Muscle layer of colon (tissue), 2 donors: ENCODE results near the gene SULT1A1.
"Not testable (repeated sequence)": the region's sequence is repeated elsewhere in the genome, so short reads cannot be mapped to it uniquely, and the experiment has no call there.

ENCODE experiments used
- H3K27ac ChIP-seq: one replicate; pipeline ENCODE4 v1.7.0; 2013; ENCODE audit warnings: low read depth, mild to moderate bottlenecking, low read length, moderate library complexity
- H3K27me3 ChIP-seq, 2 donors: one replicate each; pipeline ENCODE4 v1.7.0; 2013; ENCODE audit warnings: low read length in 2 of 2, mild to moderate bottlenecking in 2 of 2; ENCODE audit not compliant: insufficient read depth in 2 of 2, control insufficient read depth in 1 of 2
- H3K36me3 ChIP-seq: one replicate; pipeline ENCODE4 v1.7.0; 2013; ENCODE audit warnings: mild to moderate bottlenecking, low read length; ENCODE audit not compliant: insufficient read depth
- H3K4me1 ChIP-seq: one replicate; pipeline ENCODE4 v1.7.0; 2013; ENCODE audit warnings: mild to moderate bottlenecking, low read length; ENCODE audit not compliant: insufficient read depth
- H3K4me3 ChIP-seq, 2 donors: one replicate each; pipeline ENCODE4 v1.7.0; 2013; ENCODE audit warnings: low read length in 2 of 2, low read depth in 1 of 2, mild to moderate bottlenecking in 1 of 2, moderate library complexity in 1 of 2
- H3K9ac ChIP-seq: one replicate; pipeline ENCODE4 v1.7.0; 2013; ENCODE audit warnings: low read length
- H3K9me3 ChIP-seq: one replicate; pipeline ENCODE4 v1.7.0; 2013; ENCODE audit warnings: mild to moderate bottlenecking, low read length
- donor health status: abdominal sarcoma.
- donor health status: Adenocarcinoma of cecum.

SULT1A1 gene

GRCh38 chr16:28580726-28581315 lies 29.0 kb downstream of the SULT1A1 start:
- Histone ChIP-seq H3K9ac (no peak overlapping the region), H3K4me1 (no peaks in the 10 kb centered on the region), H3K4me3 (no peak overlapping the region), H3K27me3 (no peaks in the 10 kb centered on the region), H3K36me3 (peaks cover 38% of the 10 kb centered on the region), H3K9me3 (no peaks in the 10 kb centered on the region), H3K27ac (no peak overlapping the region)

GRCh38 chr16:28575446-28576109 lies 34.3 kb downstream of the SULT1A1 start:
- Histone ChIP-seq H3K27me3 (no peaks in the 10 kb centered on the region), H3K27ac (no peak overlapping the region), H3K9ac (no peak overlapping the region), H3K9me3 (no peaks in the 10 kb centered on the region), H3K4me3 (no peak overlapping the region), H3K4me1 (peaks cover 18% of the 10 kb centered on the region), H3K36me3 (no peaks in the 10 kb centered on the region)

DNA sequence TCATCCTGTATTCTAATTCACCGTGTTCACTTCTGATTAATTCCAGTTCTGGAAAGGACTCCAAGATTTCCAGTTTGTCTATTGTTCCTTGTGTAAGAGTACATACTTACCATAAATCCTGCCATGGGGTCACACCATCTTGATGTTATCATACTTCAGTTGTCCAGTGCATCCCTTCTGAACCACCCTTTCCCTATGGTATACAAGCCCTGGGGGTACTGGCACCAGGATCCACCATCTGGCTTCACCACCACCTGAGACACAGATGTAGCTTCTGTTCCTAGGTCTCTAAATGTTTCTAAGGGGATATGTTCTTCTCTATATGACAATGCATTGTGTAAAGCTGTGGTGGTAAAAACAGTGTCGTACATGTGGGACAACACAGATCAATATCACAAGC lies 34.9 kb downstream of the SULT1A1 start:
- H3K27me3 ChIP-seq, result no peaks in the 10 kb centered on the region
- H3K9me3 ChIP-seq, result no peaks in the 10 kb centered on the region
- peaks cover 18% of the 10 kb centered on the region for H3K4me1 ChIP-seq
- H3K4me3 ChIP-seq, result no peak overlapping the region
- no peak overlapping the region for H3K9ac ChIP-seq
- no peak overlapping the region for H3K27ac ChIP-seq
- no peaks in the 10 kb centered on the region for H3K36me3 ChIP-seq

- H3K27ac ChIP-seq, result no peak overlapping the region
Observed at GRCh38 chr16:28573738-28574718, 35.8 kb downstream of the SULT1A1 start.

DNA sequence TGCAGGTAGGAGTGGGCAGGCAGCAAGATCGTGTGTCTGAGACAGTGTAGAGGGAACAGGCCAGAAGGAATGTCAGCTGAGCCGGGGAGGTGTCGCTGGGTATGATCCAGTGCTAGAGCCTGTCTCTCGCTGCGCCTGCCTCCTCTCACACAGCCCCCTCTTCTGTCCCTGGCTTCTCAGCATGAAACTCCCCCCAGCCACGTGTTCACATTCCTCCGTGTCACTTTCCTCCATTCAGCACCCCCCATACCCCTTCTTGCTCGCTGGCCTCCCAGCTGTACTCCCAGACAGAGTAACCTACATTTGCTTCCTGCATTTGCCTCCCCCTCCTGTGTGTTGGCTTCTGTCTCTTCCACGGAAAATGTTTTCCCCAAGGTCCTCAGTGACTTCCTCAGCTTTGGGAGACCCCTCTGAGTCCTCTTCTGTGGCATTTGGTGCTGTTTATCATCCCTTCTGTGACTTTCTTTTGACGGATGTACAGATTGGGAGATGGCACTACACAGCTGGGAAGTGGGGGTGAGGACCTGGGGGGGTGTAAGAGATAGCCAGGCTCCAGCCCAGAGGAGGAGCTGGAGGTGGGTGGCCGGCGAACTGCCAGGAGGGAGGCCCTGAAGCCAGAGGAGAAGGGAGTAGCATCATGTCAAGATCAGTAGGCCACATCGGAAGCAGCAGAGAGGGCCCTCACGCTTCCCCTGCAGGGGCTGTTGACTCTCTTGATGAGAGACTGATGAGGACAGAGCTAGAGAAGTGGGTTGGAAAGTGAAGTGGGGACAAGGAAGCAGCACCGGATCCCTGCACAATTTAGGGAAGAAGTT lies 36.9 kb downstream of the SULT1A1 start:
- Histone ChIP-seq H3K4me1 (peaks cover 18% of the 10 kb centered on the region), H3K9me3 (no peaks in the 10 kb centered on the region), H3K27me3 (no peaks in the 10 kb centered on the region), H3K4me3 (peak overlapping the region in 1 of 2 donors; percentile 25), H3K27ac (no peak overlapping the region), H3K36me3 (no peaks in the 10 kb centered on the region), H3K9ac (peak overlapping the region; percentile 10)

More at GRCh38 chr16:28573738-28574718, 35.8 kb downstream of the SULT1A1 start:
- peaks cover 18% of the 10 kb centered on the region for H3K4me1 ChIP-seq
- no peaks in the 10 kb centered on the region for H3K36me3 ChIP-seq
- no peak overlapping the region for H3K9ac ChIP-seq
- H3K27me3 ChIP-seq, result no peaks in the 10 kb centered on the region
- H3K4me3 ChIP-seq, result no peak overlapping the region
- H3K9me3 ChIP-seq, result no peaks in the 10 kb centered on the region

GRCh38 chr16:28569968-28570752 lies 39.7 kb downstream of the SULT1A1 start:
- Histone ChIP-seq H3K9ac (no peak overlapping the region), H3K27me3 (no peaks in the 10 kb centered on the region)

GRCh38 chr16:28569021-28569420 lies 40.8 kb downstream of the SULT1A1 start:
- H3K27ac ChIP-seq, result no peak overlapping the region
- H3K4me1 ChIP-seq, result peaks cover 18% of the 10 kb centered on the region
- no peaks in the 10 kb centered on the region for H3K9me3 ChIP-seq
- no peaks in the 10 kb centered on the region for H3K27me3 ChIP-seq
- no peak overlapping the region for H3K4me3 ChIP-seq
- no peak overlapping the region for H3K9ac ChIP-seq
- no peaks in the 10 kb centered on the region for H3K36me3 ChIP-seq

More at GRCh38 chr16:28569968-28570752, 39.7 kb downstream of the SULT1A1 start:
- H3K27ac ChIP-seq, result no peak overlapping the region
- H3K4me1 ChIP-seq, result peaks cover 18% of the 10 kb centered on the region
- no peaks in the 10 kb centered on the region for H3K9me3 ChIP-seq
- H3K36me3 ChIP-seq, result no peaks in the 10 kb centered on the region
- no peak overlapping the region for H3K4me3 ChIP-seq

GRCh38 chr16:28567292-28567691 lies 42.6 kb downstream of the SULT1A1 start:
- Histone ChIP-seq H3K9me3 (no peaks in the 10 kb centered on the region), H3K27me3 (no peaks in the 10 kb centered on the region), H3K27ac (no peak overlapping the region), H3K36me3 (no peaks in the 10 kb centered on the region), H3K4me1 (peaks cover 1% of the 10 kb centered on the region), H3K4me3 (no peak overlapping the region), H3K9ac (no peak overlapping the region)

GRCh38 chr16:28566233-28566925 lies 43.5 kb downstream of the SULT1A1 start:
- H3K9ac ChIP-seq, H3K36me3 ChIP-seq, H3K4me1 ChIP-seq, H3K4me3 ChIP-seq, H3K27ac ChIP-seq, H3K27me3 ChIP-seq, H3K9me3 ChIP-seq: not testable (repeated sequence)

GRCh38 chr16:28563218-28563617 lies 46.6 kb downstream of the SULT1A1 start:
- H3K4me3 ChIP-seq, result no peak overlapping the region
- no peaks in the 10 kb centered on the region for H3K27me3 ChIP-seq
- peaks cover 11% of the 10 kb centered on the region for H3K36me3 ChIP-seq
- no peaks in the 10 kb centered on the region for H3K4me1 ChIP-seq
- H3K27ac ChIP-seq, result no peak overlapping the region
- H3K9ac ChIP-seq, result no peak overlapping the region
- H3K9me3 ChIP-seq, result no peaks in the 10 kb centered on the region
